GM18870 (cell line): Measurements from ENCODE around the gene ATP6V0E2.
"Not testable (repeated sequence)": the region's sequence is repeated elsewhere in the genome, so short reads cannot be mapped to it uniquely, and the experiment has no call there.

Experiments
- ATAC-seq: cut with Tn5 transposase; IDR thresholded peaks from one replicate; pipeline ENCODE4 v1.9.1; 2021; ENCODE audit warnings: moderate library complexity; ENCODE audit not compliant: unreplicated experiment

ATP6V0E2 gene

DNA sequence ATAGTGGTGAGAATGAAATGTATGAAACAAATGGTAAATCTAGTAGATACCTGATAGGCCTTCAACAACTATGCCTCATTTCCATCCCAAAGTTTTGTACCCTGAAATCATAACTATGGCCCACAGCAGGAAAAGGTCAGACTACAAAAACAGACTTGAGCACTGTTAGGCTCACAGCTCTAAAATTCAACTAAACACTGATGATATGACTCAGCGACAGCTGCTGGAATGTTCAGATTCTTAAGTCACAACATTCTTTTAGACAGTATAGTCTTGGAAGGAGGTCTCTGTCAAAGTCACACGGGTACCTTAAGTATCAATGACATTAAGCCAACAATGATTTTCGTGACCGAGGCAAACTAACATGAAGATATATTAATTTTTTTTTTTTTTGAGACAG lies 38.4 kb downstream of the ATP6V0E2 start:
- not testable (repeated sequence) for ATAC-seq

DNA sequence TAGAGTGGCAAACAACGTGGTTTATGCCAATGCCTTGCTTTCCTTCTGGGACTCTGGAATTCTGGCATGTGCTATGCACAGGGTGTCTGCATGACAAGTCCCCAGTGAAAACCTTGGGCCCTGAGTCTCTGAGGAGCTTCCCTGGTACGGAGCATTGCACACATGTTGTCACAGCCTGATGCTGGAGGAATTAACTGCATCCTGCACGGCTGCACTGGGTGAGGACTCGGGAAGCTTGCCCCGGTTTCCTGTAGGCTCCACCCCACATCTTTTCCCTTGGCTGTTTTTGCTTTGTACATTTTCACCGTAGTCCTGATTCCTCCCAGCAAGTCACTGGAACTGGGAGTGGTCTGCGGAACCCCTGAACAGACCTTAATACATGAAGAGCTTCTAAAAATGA lies 52.6 kb downstream of the ATP6V0E2 start:
- not testable (repeated sequence) for ATAC-seq
